ENCODE data around the gene GPAM.

GRCh38 chr10:112214298-112214926 lies 30.8 kb upstream of the GPAM start:
- TF ChIP-seq CTCF (IDR thresholded peaks at IDR 0.05): no peak
- no peak for TF ChIP-seq EP300 (IDR thresholded peaks at IDR 0.05)
- TF ChIP-seq POLR2A (IDR thresholded peaks at IDR 0.05): no peak
- TF ChIP-seq POLR2AphosphoS5 (IDR thresholded peaks at IDR 0.05): no peak

Measured in upper lobe of left lung (tissue), 4 donors.